HG03135 (cell line): ENCODE measurements around the gene SLC19A3.
"Not testable (repeated sequence)": the region's sequence is repeated elsewhere in the genome, so short reads cannot be mapped to it uniquely, and the experiment has no call there.

Experiments used
- ATAC-seq: cut with Tn5 transposase; IDR thresholded peaks from one replicate; pipeline ENCODE4 v1.9.1; 2021; ENCODE audit warnings: mild to moderate bottlenecking, moderate library complexity; ENCODE audit not compliant: unreplicated experiment

Gene SLC19A3

DNA sequence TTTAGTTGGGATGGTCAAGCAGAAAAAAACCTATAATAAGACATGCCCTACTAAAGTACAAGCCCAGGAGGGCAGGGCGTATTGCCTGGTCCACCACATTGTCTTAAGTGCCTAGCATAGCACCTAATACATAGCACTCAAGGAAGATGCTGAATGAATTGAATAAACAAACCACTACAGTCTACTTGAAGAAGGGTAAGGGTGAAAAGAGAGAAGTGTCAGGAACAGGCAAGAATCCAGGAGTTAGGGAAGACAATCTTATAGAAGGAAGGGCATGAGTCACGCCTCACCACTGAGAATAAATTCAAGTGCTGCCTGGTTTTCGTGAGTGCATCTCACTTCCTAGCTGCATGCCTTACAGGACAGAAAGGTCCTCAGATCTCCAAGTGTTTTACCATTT, 13.9 kb downstream of the SLC19A3 start:
- no peak for ATAC-seq

- ATAC-seq = no peak
Measured at GRCh38 chr2:227703280-227703732, 14.5 kb downstream of the SLC19A3 start.

DNA sequence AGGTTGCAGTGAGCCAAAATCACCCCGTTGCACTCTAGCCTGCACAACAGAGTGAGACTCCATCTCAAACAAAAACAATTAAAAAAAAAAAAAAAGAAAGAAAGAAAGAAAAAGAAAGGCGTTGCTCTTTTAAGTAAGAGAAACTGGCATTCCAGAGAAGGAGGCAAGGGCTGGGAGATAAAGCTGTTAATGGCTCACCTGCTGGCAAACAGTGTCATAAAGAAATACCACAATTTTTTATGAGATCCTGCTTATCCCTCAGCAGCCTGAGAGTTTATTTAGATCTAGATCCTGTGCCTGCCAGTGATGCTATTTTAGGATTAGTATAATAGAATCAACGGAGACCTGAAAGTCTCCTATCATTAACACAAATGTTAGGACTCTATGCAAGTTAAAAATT, 16.3 kb downstream of the SLC19A3 start:
- no peak for ATAC-seq

GRCh38 chr2:227696990-227697679, 20.7 kb downstream of the SLC19A3 start:
- no peak for ATAC-seq

DNA sequence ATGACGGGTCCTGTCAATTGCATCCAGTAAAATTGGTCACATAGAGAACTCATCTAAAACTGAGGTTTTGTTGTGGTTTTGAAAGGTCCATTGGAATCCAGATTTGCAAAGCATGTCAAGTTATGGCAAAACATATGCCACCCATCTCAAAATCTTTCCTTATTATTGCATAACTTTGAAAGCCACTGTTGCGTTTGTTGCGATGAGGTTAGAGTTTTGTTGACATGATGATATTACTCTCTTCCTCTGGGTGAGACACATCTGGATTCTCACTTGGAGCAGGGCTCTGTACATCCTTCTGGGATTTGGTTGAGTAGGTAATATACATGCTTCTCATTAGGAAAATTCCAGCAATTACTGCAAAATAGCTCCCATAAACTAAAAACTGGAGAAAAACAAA, 30.6 kb downstream of the SLC19A3 start:
- no peak for ATAC-seq

DNA sequence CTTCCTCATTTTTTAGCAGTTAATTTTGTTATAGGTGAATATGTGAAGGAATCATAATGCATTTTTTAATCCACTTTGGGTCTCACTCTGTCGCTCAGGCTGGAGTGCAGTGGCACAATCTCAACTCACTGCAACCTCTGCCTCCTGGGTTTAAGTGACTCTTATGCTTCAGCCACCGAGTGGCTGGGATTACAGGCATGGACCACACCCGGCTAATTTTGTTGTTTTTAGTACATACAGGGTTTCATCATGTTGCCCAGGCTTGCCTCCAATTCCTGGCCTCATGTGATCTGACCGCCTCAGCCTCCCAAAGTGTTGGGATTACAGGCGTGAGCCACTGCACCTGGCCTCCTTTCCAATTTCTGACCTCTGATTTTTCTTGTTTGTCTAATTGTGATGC, 33.6 kb downstream of the SLC19A3 start:
- no peak for ATAC-seq

DNA sequence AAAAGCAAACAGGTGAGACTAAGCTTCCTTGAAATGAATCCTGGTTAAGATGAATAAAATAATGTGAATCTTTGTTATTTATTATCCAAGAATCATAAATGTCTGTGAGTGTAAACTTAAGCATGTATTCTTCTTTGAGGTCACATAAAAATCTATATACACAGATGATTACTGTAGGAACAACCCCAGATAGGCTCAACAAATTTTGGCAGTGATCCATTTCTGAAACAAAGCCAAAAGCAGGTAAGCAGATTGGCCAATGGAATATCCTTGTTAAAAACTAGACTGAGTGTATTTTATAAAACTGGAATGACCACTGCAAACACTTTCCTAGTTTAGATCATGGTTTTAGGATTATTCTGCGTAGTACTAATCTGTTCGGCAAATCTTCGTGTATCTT, 39.9 kb downstream of the SLC19A3 start:
- ATAC-seq = no peak

DNA sequence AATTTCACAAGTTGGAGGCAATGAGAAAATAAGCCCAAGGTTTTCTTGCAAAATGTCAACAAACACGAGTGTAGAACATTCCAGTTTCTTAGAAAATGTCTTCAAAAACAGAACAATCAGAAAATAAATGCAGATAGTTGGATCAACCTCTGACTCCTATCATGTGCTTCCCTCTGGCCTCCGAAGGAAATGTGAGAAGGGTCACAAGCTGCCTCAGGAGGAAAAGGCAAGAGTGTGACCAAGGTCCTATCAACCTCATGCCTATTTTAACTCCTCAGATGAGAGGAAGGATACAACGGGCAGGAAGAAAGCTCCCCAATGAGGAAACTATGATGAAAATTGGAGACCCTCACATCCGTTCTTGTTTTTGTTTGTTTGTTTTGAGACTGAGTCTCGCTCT, 43.3 kb downstream of the SLC19A3 start:
- ATAC-seq = no peak

- not testable (repeated sequence) for ATAC-seq
Measured at GRCh38 chr2:227673620-227674019, 44.2 kb downstream of the SLC19A3 start.

DNA sequence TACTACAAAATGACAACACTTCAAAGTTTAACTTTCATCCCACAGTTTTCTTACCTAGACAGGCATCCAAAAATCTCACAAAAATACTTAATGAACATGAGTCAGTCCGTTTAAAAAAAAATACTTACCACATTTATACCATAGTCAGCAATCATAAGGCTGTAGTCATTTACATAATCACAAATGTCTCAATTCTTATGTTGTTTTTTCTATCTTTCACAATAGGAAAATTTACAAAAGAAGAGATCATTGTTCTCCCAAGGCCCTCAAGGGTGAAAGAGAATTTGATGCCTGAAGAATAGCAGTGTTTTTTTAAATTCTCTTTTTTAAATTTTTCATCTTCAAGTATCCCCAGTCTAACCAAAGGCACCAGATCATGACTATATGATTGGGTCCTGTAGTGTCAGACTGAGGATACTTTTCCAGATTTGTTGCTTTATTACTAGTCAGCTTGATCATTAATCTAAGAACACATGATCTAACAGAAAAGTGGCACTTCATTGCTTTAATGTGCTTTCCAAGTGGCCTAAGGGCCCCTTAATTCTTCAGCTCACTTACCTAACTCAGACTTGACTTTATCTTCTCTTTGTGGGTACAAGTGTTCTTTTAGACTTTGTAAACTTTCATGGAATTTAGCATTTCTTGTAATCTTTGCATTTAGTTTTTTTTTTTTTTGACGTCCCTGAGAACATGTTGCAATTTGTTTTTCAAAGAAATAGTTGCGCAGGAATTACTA, 46.5 kb downstream of the SLC19A3 start:
- ATAC-seq = no peak

- not testable (repeated sequence) for ATAC-seq
Measured at GRCh38 chr2:227666631-227667170, 51.1 kb downstream of the SLC19A3 start, which contains the start of gene SCYGR5. TSS of gene SCYGR5 (plus strand) at chr2:227666804. CDS start at chr2:227666804, 0 bp downstream.

DNA sequence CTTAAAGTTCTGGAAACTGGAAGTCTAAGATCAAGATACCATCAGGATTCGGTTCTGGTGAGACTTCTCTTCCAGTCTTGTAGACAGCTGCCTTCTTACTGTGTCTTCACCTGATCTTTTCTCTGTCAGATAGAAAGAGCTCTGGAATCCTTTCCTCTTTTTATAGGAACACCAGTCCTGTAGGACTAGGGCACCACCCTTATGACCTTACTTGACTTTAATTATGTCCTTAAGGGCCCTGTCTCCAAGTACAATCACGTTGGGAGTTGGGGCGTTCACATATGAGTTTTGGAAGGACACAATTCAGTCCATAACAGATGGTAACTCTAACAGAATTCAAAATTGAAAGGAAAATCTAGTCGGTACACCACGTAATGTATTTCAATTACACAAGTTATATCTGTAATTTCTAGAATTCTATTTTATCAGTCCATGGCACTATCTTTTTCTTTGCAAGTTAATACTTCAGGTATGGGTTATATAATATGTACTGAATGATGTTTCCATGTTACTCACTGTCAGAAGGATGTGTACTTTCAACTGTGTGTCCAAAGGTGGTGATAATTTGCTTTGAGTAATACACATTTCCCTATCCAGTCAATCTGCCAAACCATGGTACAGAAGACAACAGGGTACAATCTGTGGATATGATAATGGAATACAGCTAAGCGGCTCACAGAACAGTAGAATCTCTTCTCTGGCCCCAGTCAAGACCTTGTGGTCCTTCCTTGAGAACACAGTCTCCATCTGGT, 52.5 kb downstream of the SLC19A3 start:
- no peak for ATAC-seq

DNA sequence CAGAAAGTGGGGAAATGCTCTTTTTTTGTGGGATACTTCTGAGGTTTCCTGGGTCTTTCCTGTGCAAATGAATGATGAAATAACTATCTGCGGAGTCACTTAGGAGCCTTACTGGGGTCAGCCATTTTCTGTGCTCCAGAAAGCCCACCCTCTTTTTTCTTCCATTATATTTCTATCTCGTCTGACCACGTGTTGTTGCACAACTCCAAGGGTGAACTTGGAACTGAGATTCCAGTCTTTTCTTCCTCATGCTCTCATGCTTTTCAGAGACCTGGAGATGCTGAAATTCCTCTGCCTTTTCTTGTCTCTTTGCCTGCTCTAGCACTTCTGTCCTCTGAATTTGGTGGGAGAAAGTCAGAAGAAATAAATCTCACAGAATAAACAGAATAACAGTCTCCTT, 56.0 kb downstream of the SLC19A3 start:
- no peak for ATAC-seq

DNA sequence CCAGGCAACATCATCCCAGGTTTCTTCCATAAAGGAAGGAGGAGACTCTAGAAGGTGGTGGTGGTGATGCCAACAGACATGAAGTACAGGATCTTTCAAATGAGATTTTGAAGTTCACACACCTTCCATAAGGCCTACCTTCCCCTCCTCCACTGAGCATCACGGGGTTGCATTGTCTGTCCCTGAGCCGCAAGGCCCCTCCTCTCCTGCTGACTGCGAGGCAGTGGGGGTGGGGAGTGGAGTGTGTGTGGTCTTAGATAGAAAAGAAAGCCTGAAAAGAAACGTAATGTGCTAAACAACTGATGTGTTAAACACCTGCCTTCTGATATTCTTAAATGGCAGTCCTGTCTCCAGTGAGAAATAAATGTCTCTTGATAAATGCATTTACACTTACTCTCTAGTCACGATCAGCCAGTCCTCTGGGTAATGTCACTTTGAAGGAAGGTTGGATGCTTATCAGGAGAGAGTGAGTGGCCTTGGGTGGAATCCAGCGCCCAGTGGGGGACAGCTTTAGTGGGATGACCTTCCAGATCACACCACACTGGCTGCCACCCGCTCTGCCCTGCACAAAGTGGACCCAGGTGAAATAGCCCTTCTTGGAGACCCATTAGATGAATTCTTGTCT, 56.7 kb downstream of the SLC19A3 start:
- no peak for ATAC-seq

- ATAC-seq = no peak
Measured at GRCh38 chr2:227657199-227657845, 60.5 kb downstream of the SLC19A3 start.

- no peak for ATAC-seq
Measured at GRCh38 chr2:227655454-227655853, 62.4 kb downstream of the SLC19A3 start.

GRCh38 chr2:227654426-227654825, 63.4 kb downstream of the SLC19A3 start:
- ATAC-seq = no peak

- no peak for ATAC-seq
Measured at GRCh38 chr2:227653419-227653818, 64.4 kb downstream of the SLC19A3 start.

DNA sequence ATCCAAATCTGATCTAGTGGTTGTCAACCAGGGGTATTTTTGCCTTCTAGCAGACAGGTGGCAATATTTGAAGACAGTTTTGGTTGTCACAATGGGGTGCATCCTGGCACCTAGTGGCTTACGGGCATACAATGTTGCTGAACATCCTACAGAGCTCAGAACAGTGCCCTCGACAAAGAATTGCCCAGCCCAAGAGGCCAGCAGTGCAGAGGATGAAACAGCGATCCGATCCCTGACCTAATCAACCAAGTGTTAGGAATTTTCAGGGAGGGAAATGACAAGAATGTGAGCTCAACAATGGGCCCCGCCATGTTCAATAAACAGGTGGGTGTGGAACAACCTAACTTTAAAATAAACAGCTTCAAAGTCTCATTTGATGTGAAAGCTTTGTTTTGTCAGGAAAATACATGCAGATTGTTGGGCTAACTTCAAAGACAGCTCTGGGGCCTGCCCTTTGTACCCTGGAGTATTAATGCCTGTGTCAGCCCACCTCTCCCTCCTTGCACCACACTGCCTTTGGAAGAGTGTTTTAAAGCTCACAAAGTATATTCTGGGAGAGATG, 73.8 kb downstream of the SLC19A3 start:
- no peak for ATAC-seq

DNA sequence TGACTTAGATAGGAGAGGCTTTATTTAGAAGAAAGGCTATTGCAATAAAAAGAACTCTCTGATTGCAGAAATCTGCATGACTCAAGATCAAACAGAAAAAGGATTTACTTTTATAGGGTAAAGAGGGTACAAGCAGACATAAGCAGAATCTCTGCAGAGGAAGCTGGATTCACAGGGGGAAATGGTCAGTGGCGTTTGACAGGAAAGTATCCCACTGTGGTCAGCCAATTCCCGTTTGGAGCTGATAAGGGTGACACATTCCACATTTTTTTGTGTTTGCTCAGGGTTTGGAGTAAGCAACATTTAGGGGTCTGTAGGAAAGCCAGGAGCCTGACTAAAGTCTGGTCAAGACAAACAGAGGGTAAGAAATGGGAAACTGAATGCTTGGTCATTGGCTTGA, 75.2 kb downstream of the SLC19A3 start:
- no peak for ATAC-seq
